HG03103 (cell line): ENCODE data around the gene SRI.
"Not testable (repeated sequence)": the region's sequence is repeated elsewhere in the genome, so short reads cannot be mapped to it uniquely, and the experiment has no call there.

Experiments used
- ATAC-seq: cut with Tn5 transposase; IDR thresholded peaks from one replicate; pipeline ENCODE4 v1.9.1; 2021; ENCODE audit warnings: low read depth; ENCODE audit not compliant: unreplicated experiment

Gene SRI

GRCh38 chr7:88191911-88192310, 27.9 kb downstream of the SRI start:
- ATAC-seq: no peak

- ATAC-seq: no peak
Observed at GRCh38 chr7:88185650-88186049, 34.2 kb downstream of the SRI start.

- peak; percentile 72 for ATAC-seq
Observed at GRCh38 chr7:88184848-88185304, 35.0 kb downstream of the SRI start.

- no peak for ATAC-seq
Observed at GRCh38 chr7:88183051-88183450, 36.8 kb downstream of the SRI start.

GRCh38 chr7:88176190-88176589, 43.6 kb downstream of the SRI start:
- no peak for ATAC-seq

- no peak for ATAC-seq
Observed at GRCh38 chr7:88172842-88173241, 47.0 kb downstream of the SRI start.

- no peak for ATAC-seq
Observed at GRCh38 chr7:88169717-88170320, 50.0 kb downstream of the SRI start.

GRCh38 chr7:88167721-88168120, 52.1 kb downstream of the SRI start:
- ATAC-seq: no peak

GRCh38 chr7:88167223-88167622, 52.6 kb downstream of the SRI start:
- ATAC-seq: no peak

GRCh38 chr7:88165697-88166096, 54.1 kb downstream of the SRI start:
- ATAC-seq: no peak

- ATAC-seq: not testable (repeated sequence)
Observed at GRCh38 chr7:88159741-88160140, 60.1 kb downstream of the SRI start.

GRCh38 chr7:88156356-88156755, 63.5 kb downstream of the SRI start:
- ATAC-seq: no peak

GRCh38 chr7:88155756-88156155, 64.1 kb downstream of the SRI start:
- no peak for ATAC-seq
